OCI-LY7 (cell line): ENCODE measurements around the gene SHQ1.

Experiments used
- EZH2phosphoT487 ChIP-seq: fragments of 200-600 bp; sonication (generic); IDR thresholded peaks from 2 replicates; pipeline ENCODE4 v1.6.1; 2018; ENCODE audit warnings: low read depth, borderline replicate concordance, mild to moderate bottlenecking, mixed run types, antibody characterized with exemption, low read length, moderate library complexity, mixed read lengths
- TF ChIP-seq, protein P1 (sequence below): fragments of 200-600 bp; sonication (generic); conservative IDR thresholded peaks from 2 replicates; pipeline ENCODE4 v1.5.1; 2014; ENCODE audit warnings: mild to moderate bottlenecking, antibody characterized with exemption, low read length, moderate library complexity, mixed read lengths

DNA sequence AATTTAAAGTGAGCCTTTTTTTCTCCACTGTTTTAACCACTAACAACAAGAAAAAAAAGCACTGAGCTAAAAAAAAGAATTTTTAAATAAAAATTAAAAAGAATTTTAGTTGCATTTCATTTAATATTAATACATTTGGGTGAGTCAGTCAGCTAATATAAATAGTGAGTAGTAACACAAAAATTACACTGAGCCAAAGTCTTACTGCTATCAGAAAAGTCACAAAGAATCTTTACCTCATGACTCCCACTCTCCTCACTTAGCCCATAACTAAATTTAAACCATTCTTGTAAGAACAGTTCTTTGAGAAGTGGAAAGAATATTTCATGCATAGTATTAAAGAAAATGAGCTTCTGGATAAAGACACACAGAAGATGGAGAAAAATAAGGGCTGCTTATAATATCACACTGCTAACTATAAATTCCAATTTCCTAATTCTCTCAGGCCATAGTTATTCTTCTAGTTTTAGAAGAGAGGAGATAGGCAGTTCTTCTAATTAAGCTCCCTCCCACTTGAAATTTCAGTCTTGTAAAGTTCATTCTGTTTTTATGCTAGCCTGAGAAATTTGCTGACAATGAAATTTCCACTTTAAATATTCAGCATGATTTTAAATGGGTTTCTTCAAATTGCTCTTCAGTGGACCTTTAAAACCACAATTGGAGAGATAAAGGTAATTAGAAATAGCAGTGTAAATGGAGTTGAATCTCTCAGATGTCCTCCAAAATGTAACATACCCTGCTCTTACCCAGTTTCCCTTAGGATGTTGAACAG lies 17.6 kb downstream of the SHQ1 start:
- TF ChIP-seq, protein P1, sequence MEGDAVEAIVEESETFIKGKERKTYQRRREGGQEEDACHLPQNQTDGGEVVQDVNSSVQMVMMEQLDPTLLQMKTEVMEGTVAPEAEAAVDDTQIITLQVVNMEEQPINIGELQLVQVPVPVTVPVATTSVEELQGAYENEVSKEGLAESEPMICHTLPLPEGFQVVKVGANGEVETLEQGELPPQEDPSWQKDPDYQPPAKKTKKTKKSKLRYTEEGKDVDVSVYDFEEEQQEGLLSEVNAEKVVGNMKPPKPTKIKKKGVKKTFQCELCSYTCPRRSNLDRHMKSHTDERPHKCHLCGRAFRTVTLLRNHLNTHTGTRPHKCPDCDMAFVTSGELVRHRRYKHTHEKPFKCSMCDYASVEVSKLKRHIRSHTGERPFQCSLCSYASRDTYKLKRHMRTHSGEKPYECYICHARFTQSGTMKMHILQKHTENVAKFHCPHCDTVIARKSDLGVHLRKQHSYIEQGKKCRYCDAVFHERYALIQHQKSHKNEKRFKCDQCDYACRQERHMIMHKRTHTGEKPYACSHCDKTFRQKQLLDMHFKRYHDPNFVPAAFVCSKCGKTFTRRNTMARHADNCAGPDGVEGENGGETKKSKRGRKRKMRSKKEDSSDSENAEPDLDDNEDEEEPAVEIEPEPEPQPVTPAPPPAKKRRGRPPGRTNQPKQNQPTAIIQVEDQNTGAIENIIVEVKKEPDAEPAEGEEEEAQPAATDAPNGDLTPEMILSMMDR = no peak
- TF ChIP-seq EZH2phosphoT487 = no peak
